Melanocyte of skin (primary cell): Measurements from ENCODE around the gene CRB2. TPM values are rescaled to one million over a fixed set of nuclear protein-coding genes. Genes with fewer than 3 reads are reported as not detected.

Source experiments
- small RNA-seq, 2 donors: library from RNA; depleted of rRNA; stranded (forward); fragments of <200 nt; gene quantifications; one replicate each; pipeline ENCODE3, GENCODE V24; 2012
- total RNA-seq, 2 donors: library from RNA; depleted of rRNA; stranded (reverse); fragments of >200 nt; gene quantifications; 2 replicates each; pipeline ENCODE4 v1.2.3, GENCODE V29; 2012

Gene CRB2
- total RNA-seq: not detected

DNA sequence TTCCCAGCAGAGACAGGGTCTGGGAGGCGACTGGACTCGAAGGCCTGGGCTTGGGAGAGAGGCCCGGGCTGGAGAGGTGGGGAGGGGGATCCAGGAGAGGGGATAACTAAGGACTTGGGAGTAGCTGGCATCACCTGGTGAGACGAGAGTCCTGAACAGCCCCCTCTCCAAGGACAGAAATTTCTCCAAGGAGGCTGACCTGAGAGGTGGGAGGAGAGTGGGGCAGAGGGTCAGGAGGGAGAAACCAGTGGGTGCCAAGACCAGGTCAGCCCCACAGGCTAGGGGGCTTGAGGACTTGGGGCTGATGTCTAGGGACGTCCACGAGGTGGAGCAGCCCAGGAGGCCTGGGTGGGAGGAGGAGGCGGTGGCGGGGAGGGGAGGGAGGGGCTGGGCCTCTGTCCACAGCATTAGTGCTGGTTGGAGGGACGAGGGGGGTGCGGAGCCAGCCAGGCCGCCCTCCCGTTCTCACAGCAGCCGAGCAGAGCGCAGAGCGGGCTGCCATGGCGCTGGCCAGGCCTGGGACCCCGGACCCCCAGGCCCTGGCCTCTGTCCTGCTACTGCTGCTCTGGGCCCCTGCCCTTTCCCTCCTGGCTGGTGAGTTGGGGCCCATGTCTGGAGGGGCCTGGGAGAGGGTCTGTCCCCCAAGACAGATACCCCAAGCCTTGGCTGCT lies at the start of gene CRB2:
Gene CRB2, plus strand, starts transcription at position 437 of the 671 bp plus-strand sequence. Its CDS starts 64 bp downstream, at position 501.

Small RNA genes lying within 50 kb of the gene (small RNA-seq; reads per million reads assigned to genes)
- 0 reads per million in 2 donors for gene MIR601

Other genes with a start within 250 kb of the CRB2 start
- gene STRBP, start 87.6 kb upstream of the CRB2 start, total RNA-seq: 1 to 10 TPM; 2.1 to 4.3 TPM